Activated CD4-positive, alpha-beta T cell treated with anti-CD3 and anti-CD28 coated beads, Interleukin-2, amount 50 U/mL, for 48 hours (primary cell): Measurements from ENCODE around the gene SCFD2.
"Not testable (repeated sequence)": the region's sequence is repeated elsewhere in the genome, so short reads cannot be mapped to it uniquely, and the experiment has no call there.

Experiments used
- DNase-seq, 2 experiments: peaks; one replicate each; pipeline ENCODE4 v3.0.0-alpha.2; 2020

The SCFD2 gene

DNA sequence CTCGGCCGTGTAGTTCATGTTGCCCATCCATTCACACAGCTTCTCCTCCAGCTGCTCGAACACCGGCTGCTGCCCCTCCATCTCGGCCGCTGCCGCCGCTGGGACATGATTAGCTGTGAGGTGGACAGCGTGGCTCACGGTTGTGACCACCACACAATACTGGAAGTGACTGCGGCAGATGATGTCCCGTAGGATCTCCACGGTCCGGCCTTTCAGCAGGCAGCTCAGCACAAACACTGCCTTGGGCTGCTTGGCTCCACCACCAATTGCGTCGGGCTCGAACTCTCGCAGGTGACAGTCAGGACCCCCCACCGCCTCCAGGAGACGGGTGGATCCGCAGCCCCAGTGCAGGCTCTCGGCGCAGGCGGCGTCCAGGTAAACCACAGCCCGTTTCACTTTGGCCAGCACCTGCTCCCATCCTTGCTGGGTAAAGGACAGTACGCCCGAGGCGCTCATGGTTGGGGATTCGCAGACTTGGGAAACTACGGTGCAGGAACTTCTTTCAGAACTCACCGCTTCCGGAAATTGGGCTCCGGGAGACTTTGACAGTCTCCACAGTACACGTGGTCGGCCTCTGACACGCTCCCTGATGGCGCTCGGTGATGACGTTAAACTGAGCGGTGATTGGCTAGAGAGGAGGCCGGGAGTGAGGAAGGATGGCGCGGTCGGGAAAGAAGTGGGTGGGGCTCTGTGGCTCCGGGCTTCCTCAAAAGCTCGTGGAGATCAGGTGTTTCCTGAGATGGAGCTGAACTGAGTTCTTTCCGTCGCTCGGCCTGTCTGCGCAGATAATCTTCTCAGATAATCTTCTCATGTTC, at the start of gene SCFD2:
Gene SCFD2, minus strand, starts transcription at position 576 of the 815 bp plus-strand sequence.
- DNase-seq, result peak; percentile 97 to 98

DNA sequence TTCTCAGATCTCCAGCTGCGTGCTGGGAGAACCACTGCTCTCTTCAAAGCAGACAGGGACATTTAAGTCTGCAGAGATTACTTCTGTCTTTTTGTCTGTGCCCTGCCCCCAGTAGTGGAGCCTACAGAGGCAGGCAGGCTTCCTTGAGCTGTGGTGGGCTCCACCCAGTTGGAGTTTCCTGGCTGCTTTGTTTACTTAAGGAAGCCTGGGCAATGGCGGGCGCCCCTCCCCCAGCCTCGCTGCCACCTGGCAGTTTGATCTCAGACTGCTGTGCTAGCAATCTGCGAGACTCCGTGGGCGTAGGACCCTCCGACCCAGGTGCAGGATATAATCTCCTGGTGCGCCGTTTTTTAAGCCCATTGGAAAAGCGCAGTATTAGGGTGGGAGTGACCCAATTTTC, 43.6 kb upstream of the SCFD2 start:
- DNase-seq, result not testable (repeated sequence)

DNA sequence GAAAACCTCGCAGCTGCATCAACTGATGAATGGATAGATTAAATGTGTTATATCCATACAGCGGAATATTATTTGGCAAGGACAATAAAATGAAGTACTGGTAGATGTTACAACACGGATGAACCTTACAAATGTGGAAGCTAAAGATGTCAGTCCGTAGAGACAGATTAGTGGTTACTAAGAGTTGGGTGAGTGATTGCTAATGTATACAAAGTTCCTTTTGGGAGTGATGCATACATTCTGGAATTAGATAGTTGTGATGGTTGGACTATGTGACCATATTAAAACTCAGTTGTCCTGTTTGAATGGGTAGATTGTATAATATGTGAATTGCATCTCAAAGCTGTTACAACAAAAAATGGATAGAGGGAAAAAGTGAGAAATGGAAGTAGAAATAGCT, 14.4 kb upstream of the SCFD2 start:
- no peak for DNase-seq

DNA sequence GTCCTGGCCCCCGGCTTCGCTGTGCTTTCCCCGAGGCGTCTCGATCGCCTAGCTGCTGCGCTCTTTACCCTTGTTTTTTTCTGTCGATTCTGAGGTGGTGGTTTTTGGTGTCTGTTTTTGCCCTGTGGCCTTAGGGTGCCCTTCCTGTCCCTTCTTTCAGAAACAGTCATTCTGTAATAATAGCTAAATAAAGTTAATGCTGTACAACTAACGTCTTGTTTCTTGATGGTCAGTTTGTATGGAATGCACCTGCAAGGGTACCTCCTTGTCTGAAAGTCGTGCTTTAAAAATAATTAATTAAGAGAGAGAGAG, 12.3 kb upstream of the SCFD2 start:
- DNase-seq, result no peak

DNA sequence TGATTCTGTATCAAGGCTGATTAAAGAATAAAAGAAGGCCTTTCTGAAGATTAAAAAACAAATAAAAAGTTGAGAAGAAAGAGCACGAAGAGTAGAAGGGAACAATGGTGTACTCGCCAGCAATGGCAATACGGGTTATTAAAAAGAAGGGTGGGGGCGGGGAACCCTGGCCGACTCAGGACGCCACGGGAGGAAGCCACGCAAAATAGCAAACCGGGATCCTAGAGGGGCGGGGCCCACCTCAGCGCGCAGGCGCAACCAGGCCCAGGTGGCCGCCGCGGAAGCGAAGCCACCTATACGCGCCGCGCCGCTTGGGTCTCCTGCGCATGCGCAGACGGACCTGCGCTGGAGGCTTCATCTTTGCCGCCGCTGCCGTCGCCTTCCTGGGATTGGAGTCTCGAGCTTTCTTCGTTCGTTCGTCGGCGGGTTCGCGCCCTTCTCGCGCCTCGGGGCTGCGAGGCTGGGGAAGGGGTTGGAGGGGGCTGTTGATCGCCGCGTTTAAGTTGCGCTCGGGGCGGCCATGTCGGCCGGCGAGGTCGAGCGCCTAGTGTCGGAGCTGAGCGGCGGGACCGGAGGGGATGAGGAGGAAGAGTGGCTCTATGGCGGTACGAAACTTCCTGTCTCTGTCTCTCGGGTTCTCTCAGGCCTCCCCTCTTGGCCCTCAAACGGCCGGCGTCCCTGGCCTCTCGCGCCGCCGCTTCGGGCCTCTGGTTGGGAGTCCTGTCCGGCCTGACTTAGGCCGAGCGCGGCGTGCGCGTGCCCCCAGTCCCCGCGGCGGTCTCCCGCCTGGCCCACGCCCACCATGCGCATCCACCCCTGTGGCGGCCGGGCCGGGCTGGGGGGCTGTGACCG, 11.7 kb upstream of the SCFD2 start, which contains the start of gene FIP1L1:
Gene FIP1L1, plus strand, starts transcription at position 323 of the 852 bp plus-strand sequence. Its CDS starts 198 bp downstream, at position 521.
- DNase-seq, result peak; percentile 95 to 97

DNA sequence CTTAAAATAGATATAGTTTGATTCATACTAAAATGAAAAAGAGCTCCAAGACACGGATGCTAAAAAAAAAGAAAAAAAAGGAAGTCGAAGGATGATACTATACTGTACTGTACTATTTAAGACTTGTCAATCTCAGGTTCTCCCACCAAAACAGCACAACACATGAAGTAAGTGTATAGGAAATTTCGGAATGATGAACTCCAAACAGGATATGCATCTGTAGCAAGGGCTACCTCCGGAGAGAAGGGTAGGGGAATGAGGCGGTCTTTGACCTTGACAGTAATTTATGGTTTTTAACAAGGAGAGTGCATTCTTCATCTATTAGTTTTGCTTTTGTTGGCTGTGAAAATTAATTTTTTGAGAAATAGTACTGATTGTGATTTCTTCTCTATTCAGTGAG, 11.0 kb upstream of the SCFD2 start:
- DNase-seq, result no peak

DNA sequence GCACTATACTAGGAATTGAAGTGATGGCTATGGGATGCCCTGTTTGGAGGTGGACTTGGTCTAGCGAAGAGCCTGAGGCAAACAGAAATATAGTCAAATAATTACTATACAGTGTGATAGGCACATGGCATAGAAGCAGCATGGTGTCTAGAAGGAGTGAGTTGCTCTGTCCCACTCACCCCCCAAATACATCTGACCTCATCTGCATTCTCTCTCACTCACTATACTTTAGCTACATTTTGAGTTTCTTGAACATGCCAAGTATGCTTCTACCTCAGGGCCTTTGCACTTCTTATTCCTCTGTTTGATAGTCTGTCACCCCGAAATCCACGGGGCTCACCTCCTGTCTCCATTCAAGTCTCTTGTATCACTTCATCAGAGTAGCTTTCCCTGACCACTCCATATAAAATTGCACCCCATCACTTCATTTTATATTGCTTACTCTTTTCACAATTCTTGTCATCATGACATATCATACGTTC, 9.0 kb upstream of the SCFD2 start:
- DNase-seq, result no peak

DNA sequence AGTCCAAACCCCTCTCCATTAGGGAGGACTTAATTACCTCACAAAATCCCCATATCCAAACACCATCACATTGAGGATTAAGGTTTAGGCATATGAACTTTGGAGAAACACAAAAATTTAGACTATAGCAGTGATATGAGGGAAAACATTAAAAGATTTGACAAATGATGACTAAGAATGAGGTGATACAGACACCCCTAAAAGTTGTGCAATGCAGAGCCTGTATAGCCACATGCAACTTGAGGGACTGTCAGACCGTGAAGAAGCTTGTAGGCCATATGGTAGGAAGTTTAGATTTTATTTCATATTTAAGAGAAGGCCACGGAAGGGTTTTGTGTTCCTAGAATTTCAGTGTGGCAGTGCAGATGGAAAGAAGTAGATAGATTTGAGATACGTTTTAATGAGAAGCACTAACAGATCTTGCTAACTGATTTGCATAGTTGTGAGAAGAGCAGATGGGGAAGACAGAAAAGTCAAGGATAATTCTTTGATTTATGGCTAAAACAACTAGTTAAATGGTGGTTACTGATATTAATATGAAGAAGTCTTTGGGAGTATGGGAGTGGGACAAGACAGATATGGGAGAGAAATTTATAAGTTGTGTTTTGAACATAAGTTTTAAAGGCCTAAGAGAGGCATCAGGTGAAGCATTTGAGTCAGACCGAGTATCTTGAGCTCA, 6.1 kb upstream of the SCFD2 start:
- no peak for DNase-seq

DNA sequence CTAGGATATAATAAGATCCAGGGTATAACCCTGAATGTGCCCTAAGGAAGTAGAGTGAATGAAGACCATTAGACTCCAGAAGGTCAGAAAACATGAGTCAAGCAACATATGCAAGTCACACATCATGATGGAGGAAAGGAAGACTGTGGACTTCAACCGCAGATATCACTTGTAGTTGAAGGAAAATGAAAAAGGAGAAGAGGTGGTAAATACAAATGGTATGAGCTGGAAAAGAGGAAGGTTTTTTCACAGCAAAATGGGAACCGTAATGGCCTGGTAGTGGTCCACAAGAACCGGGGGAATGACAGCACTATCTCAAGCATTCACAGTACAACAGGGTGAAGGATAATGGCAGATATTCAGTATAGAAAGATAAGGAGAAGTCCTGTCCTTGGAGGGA, 5.2 kb upstream of the SCFD2 start:
- no peak for DNase-seq

DNA sequence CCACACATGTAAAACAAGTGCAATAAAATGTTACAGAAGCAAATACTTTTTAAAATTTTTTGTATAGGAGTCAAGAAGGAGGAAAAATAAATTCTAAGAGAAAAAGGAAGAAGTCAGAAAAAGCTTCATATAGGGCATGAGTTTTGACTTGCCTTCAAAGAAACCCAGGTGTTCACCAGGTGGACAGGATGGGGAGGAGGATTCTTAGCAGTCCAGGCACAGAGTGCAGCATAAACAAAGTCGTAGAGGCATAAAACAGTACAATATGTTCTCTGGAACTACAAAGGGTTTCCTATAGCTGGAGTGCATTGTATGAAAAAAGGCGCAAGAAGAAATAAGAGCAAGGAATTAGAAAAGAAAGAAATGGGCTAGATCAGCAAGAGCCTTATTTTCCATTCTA, 1.9 kb upstream of the SCFD2 start:
- DNase-seq, result no peak

DNA sequence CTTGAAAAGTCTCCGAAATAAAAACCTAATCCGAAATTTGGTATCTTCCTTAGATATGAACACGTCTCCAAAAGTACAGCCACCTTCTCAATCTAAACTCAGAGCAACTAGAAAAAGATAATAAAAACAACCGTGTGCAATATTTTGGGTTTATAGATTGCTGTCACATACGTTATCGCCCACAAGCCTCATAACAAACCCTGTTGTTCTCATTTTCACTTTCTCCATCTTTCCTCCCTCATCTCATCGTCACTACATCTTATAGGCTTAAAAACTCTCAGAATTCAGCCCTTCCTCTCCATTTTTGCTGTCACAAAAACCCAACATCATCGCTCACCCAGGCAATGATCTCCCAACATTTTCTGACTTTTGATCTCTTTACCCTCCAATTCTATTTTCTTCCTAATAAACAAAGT, 448 bp upstream of the SCFD2 start:
- no peak for DNase-seq

DNA sequence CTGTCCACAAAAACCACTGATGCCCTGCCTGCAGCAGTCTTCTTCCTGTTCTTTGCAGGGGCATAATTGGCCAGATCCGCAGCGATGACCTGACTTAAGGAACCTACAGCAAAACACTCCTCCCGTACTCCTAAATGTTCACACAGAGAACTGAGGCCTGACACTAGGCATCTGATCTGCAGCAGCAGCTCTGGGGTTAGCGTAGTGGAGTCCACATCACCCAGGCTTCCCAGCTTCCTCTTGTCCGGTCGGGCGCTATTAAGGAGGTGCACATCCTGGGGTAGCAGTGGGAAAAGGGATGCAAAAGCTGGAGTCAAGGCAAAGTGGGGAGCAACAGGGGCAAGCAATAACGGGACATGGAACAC, 758 bp downstream of the SCFD2 start:
- DNase-seq, result peak; percentile 8 to 20

DNA sequence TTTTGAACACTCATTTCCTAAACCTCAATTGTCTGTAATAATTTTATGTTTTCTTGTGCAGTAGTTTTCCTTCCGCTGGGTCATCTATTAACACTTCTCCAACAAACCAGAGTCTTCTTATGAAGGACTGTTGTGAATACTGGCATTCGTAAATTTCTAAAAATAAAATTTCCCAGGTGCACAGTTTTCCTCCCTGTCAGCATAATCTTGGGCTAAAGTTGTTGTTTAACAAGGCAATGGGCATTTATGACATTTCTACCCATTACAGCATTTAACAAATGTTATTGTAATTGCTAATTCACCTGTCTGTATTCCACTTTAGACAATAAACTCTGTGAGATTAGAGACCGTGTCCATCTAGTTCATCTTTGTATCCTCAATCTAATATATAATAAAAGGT, 1.2 kb downstream of the SCFD2 start:
- DNase-seq, result no peak

DNA sequence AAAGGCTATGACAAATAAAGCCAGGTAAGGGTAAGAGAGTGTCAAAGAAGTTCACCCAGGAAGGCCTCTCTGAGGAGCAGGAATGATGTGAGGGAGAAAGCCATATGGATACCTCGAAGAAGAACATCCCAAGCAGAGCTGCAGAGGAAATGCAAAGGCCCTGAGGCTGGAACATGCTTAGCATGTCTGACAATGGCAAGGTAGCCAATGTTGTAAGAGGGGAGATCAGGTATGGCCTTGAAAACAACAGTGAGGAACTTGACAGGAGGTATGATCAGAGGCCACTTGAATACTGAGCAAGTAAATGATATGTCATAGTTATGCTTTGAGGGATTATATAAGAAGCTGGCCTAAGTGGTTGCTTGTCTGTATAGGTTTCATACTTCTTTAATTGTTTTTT, 3.8 kb downstream of the SCFD2 start:
- DNase-seq, result no peak

DNA sequence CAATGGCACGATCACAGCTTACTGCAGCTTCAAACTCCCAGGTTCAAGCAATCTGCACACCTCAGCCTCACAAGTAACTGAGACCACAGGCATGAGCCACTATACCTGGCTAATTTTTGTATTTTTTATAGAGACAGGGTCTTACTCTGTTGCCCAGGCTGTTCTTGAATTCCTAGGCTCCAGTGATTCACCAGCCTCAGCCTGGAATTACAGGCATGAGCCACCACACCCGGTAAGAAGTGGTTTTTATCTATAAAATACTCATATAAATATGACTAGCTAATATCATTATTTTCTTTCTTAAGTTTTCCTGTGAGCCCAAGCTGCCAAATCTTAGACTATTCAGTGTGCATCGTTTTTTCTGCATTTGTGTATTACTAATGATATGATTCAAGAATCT, 4.4 kb downstream of the SCFD2 start:
- DNase-seq, result no peak

DNA sequence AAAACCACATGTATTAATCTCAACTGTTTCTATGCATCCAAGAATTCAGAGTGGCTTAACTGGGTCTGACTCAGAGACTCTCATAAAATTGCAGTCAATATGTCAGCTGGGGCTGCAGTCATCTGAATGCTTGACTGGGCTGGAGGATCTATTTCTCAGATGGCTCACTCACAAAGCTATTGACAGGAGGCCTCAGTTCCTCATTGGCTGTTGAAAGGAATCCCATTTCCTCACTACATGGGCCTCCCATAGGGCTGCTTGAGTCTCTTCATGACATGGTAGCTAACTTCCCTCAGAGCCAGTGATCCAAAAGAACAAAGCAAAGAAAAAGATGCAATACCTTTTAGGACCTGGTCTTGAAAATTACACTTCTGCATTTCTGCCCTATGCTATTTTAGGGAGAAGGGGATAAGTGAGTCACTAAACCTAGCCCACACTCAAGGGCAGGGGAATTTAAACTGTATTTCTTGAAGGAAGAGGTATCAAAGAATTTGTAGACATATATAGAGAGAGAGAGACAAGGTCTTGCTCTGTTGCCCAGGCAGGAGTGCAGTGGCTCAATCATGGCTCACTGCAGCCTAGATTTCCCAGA, 9.8 kb downstream of the SCFD2 start:
- DNase-seq, result no peak

DNA sequence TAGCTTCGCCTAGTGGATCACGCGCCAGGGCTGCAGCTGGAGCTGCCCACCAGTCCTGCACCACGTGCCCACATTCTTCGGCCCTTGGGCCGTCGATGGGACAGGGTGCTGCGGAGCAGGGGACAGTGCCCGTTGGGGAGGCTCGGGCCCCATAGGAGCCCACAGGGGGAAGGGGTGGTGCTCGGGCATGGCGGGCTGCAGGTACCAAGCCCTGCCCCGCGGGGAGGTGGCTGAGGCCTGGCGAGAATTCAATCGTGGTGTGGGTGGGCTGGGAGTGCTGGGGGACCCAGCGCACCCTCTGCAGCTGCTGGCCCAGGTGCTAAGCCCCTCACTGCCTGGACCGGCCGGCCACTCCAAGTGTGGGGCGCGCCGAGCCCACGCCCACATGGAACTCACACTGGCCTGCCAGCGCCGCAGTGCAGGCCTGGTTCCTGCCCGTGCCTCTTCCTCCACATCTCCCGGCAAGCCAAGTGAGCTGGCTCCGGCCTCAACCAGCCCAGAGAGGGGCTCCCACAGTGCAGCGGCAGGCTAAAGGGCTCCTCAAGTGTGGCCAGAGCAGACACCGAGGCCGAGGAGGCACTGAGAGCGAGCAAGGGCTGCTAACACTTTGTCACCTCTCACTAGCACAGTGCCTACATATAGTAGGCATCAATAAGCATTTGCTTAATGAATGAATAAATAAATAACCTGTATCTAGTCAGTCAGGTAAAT, 11.7 kb downstream of the SCFD2 start:
- DNase-seq, result no peak

DNA sequence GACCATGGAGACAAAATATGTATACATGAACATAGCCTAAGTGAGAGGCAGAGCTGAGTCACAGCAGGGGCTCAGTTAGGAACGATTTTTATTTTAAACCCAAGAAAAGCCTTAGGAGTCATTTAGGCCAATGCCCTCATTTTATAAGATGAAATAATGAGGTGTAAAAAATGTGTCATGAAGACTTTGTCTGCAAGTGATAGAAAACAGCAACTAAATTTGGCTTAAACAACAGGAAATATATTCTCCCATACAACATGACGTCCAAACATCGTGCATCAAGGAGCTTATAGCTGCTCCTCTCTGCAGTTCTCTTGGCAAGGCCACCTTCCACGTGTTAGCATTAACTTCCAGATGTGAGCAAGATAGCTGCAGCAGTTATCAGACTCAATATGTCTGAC, 16.8 kb downstream of the SCFD2 start:
- DNase-seq, result no peak

DNA sequence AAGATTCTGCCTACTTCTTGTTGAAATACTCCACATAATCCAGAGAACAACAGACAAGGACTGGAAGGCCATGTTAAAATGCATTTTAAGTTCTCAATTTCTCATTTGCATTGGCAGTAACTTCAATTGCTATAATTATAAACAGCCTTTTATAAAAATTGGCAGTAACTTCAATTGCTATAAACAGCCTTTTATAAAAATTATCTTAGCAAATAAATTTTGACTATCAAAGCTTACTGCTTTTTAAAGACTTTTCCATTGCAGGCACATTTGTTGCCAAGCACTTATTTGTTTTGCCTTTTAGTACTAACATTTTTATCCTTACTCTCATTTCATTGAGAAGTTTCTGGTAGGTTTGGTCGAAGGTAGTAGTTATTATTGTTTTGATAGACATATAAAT, 17.8 kb downstream of the SCFD2 start:
- no peak for DNase-seq

DNA sequence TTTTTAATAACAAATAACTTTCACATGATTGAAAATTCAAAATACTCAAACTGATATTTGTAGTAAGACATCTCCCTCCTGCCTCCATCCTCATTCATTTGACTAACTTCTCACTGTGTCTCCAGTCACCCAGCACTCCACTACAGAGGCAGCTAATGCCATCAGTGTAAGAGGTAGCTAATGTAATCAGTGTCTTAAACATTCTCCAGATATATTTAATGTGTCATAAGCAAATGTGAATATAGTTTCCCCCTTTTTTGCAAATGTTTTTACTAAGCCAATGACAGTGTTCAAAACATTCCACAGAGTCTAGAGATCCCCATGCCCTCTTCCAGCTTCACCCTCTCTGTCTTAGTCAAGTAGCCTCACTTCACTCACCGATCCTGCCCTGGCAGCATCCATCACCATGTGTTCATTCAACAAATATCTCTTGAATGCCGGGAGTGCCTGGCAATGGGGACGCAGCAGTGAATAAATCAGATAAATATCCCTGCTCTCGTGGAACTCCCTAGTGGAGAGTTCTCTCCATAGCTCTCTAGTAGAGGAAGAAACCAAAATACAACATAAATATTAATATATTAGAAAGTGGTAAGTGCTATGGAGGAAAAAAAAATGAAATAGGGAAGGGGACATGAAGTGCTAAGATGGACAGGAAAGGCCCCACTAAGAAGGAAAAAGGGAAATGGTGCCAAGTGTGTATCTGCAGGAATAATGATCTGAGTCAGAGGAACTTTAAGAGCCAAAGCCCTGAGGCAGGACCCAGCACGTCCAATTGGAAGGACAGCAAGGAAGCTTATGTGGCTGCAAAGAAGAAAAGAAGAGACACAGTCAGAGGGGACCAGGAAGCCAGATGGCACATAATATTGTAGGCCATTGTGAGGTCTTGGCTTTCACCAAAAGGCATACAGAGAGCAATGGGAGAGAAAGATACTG, 18.7 kb downstream of the SCFD2 start:
- no peak for DNase-seq

DNA sequence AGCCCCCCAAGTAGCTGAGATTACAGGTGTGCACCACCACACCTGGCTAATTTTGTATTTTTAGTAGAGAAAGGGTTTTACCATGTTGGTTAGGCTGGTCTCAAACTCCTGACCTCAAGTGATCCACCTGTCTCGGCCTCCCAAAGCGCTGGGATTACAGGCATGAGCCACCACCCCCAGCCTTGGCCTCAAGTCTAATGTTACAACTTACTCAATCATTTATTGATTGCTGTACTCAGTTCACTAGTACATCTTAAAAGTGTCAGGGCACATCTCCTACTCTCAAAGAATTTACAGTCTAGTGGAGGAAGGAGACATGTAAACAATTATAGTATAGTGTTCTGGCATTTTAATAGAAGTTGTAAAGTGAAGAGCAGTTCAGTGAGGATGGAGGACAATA, 19.5 kb downstream of the SCFD2 start:
- not testable (repeated sequence) for DNase-seq
